Gastrocnemius medialis (tissue), 4 donors: ENCODE results near the gene CST7.

Experiments
- POLR2A ChIP-seq, 2 donors: fragments of 450-650 bp; IDR thresholded peaks; one replicate each; pipeline ENCODE4 v1.6.1; 2017; ENCODE audit warnings: antibody characterized with exemption in 2 of 2, mild to moderate bottlenecking in 2 of 2, moderate library complexity in 2 of 2
- TF ChIP-seq, protein P1 (sequence below), 5 experiments: fragments of 450-650 bp in 3 of 5; fragments of 200-600 bp in 2 of 5; sonication (generic) in 2 of 5; IDR thresholded peaks in 4 of 5; conservative IDR thresholded peaks in 1 of 5; 1 replicate in 4 of 5; 2 replicates in 1 of 5; pipeline ENCODE4 v1.5.1; 2016 to 2019; ENCODE audit warnings: antibody characterized with exemption in 5 of 5, mild to moderate bottlenecking in 3 of 5, moderate library complexity in 3 of 5

DNA sequence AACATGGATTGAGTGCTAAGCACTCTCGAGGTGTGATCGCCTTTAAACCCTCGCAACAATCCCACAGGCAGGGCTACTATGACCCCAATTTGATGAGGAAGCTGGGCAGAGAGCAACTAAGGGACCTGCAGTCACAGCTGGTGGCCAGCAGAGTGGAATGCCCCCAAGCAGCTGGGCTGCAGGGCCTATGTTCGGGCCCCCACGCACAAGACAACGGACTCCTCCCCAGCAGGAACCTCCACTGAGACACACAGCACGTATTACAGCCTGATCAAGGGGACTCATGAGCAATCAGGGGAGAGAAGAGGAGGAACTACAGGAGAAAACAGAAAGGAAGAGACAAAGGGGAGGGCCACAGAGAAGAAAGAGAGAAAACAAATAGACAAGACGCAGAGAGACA is 21.7 kb downstream of the CST7 start:
- no peak for TF ChIP-seq POLR2A (IDR thresholded peaks at IDR 0.05)
- TF ChIP-seq, protein P1, sequence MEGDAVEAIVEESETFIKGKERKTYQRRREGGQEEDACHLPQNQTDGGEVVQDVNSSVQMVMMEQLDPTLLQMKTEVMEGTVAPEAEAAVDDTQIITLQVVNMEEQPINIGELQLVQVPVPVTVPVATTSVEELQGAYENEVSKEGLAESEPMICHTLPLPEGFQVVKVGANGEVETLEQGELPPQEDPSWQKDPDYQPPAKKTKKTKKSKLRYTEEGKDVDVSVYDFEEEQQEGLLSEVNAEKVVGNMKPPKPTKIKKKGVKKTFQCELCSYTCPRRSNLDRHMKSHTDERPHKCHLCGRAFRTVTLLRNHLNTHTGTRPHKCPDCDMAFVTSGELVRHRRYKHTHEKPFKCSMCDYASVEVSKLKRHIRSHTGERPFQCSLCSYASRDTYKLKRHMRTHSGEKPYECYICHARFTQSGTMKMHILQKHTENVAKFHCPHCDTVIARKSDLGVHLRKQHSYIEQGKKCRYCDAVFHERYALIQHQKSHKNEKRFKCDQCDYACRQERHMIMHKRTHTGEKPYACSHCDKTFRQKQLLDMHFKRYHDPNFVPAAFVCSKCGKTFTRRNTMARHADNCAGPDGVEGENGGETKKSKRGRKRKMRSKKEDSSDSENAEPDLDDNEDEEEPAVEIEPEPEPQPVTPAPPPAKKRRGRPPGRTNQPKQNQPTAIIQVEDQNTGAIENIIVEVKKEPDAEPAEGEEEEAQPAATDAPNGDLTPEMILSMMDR (IDR thresholded peaks at IDR 0.05 in 4 of 5, conservative IDR thresholded peaks at IDR 0.05 in 1 of 5), result no peak
